ENCODE results near the gene CASP8AP2.

Gene CASP8AP2

GRCh38 chr6:89886378-89887120 is 56.9 kb downstream of the CASP8AP2 start:
- no peak for ATAC-seq
- no peak for TF ChIP-seq PATZ1 (CRISPR knock-in tag; IDR thresholded peaks at IDR 0.05; ENCODE audit: borderline replicate concordance)
- TF ChIP-seq ZNF70 (CRISPR knock-in tag; IDR thresholded peaks at IDR 0.05): no peak
- no peak for TF ChIP-seq ZFP3 (CRISPR knock-in tag; IDR thresholded peaks at IDR 0.05)
- TF ChIP-seq TOX (CRISPR knock-in tag; IDR thresholded peaks at IDR 0.05; ENCODE audit: borderline replicate concordance): no peak
- no peak for TF ChIP-seq OSR1 (CRISPR knock-in tag; IDR thresholded peaks at IDR 0.05)
- no peak for TF ChIP-seq ZNF565 (CRISPR knock-in tag; conservative IDR thresholded peaks at IDR 0.05; ENCODE audit: low read depth)
- no peak for TF ChIP-seq GLIS3 (CRISPR knock-in tag; IDR thresholded peaks at IDR 0.05)
- TF ChIP-seq ARNTL (CRISPR knock-in tag; IDR thresholded peaks at IDR 0.05; ENCODE audit: borderline replicate concordance, low read depth): no peak
- no peak for TF ChIP-seq ESRRG (CRISPR knock-in tag; IDR thresholded peaks at IDR 0.05)
- TF ChIP-seq BACH2 (CRISPR knock-in tag; IDR thresholded peaks at IDR 0.05; ENCODE audit: borderline replicate concordance): no peak
- no peak for TF ChIP-seq ISL1 (CRISPR knock-in tag; IDR thresholded peaks at IDR 0.05)
- no peak for TF ChIP-seq POU6F1 (CRISPR knock-in tag; IDR thresholded peaks at IDR 0.05; ENCODE audit: borderline replicate concordance, low read depth)
- no peak for TF ChIP-seq CSRNP3 (CRISPR knock-in tag; IDR thresholded peaks at IDR 0.05)
- TF ChIP-seq CSDC2 (CRISPR knock-in tag; IDR thresholded peaks at IDR 0.05): no peak
- TF ChIP-seq CREB5 (CRISPR knock-in tag; IDR thresholded peaks at IDR 0.05; ENCODE audit: low read depth): no peak
- TF ChIP-seq ZNF8 (CRISPR knock-in tag; IDR thresholded peaks at IDR 0.05): no peak

- ATAC-seq: no peak
- TF ChIP-seq ESRRG (CRISPR knock-in tag; IDR thresholded peaks at IDR 0.05) (no peak), CREB5 (CRISPR knock-in tag; IDR thresholded peaks at IDR 0.05; ENCODE audit: low read depth) (no peak), ZC3H10 (CRISPR knock-in tag; IDR thresholded peaks at IDR 0.05) (no peak), PATZ1 (CRISPR knock-in tag; IDR thresholded peaks at IDR 0.05; ENCODE audit: borderline replicate concordance) (no peak), BACH2 (CRISPR knock-in tag; IDR thresholded peaks at IDR 0.05; ENCODE audit: borderline replicate concordance) (no peak)
Measured at GRCh38 chr6:89887452-89888137, 57.9 kb downstream of the CASP8AP2 start.

GRCh38 chr6:89888138-89888514 is 58.4 kb downstream of the CASP8AP2 start:
- no peak for ATAC-seq
- no peak for TF ChIP-seq ZC3H10 (CRISPR knock-in tag; IDR thresholded peaks at IDR 0.05)

Measured in SK-N-SH treated with all-trans-retinoic acid at 6 μM for 48 hours (cell line).